IMR-90 (cell line): Measurements from ENCODE around the gene F10. TPM values are rescaled to one million over a fixed set of nuclear protein-coding genes. Genes with fewer than 3 reads are reported as not detected.

Experiments
- ATAC-seq: fragments of 200-7000 bp; cut with Tn5 transposase; 2 replicates; pipeline ENCODE4 v1.9.1; 2020; ENCODE audit warnings: low read depth, mild to moderate bottlenecking, moderate library complexity
- BruUV-seq: library from RNA; stranded (reverse); fragments of 400-500 nt; replicated peaks from 2 replicates; lab custom pipeline; 2021; lab: Mats Ljungman, UMichigan
- CTCF ChIA-PET: fragments of 300-600 bp; formaldehyde crosslinking; extraction: SDS; loops from one replicate; lab custom pipeline; 2021; ENCODE audit warnings: antibody characterized with exemption; lab: Yijun Ruan, JAX
- POLR2A ChIA-PET: fragments of 300-600 bp; sonication (Branson Sonifier 250); formaldehyde crosslinking; loops from one replicate; lab custom pipeline; 2022; ENCODE audit warnings: antibody characterized with exemption; ENCODE audit not compliant: unreplicated experiment; lab: Charles Lee
- DNase-seq: peaks from one replicate; pipeline ENCODE4 v3.0.0; 2013
- H2AFZ ChIP-seq: replicated peaks from 2 replicates; pipeline ENCODE3; 2013; ENCODE audit warnings: low read length, mild to moderate bottlenecking; ENCODE audit not compliant: poor library complexity
- H2AK5ac ChIP-seq: 2 replicates; pipeline ENCODE4 v1.6.1; 2013; ENCODE audit warnings: low read depth, low read length, inconsistent platforms
- H2AK9ac ChIP-seq: replicated peaks from 2 replicates; pipeline ENCODE3; 2013; ENCODE audit warnings: mild to moderate bottlenecking, low read depth, low read length, moderate library complexity; ENCODE audit not compliant: poor library complexity
- H2BK120ac ChIP-seq: 2 replicates; pipeline ENCODE4 v1.6.1; 2013; ENCODE audit warnings: low read depth, low read length, inconsistent platforms
- H2BK15ac ChIP-seq: 3 replicates; pipeline ENCODE4 v1.6.1; 2013; ENCODE audit warnings: low read depth, low read length, inconsistent platforms
- H2BK20ac ChIP-seq: 2 replicates; pipeline ENCODE4 v1.6.1; 2013; ENCODE audit warnings: low read depth, mild to moderate bottlenecking, inconsistent platforms, low read length, moderate library complexity
- H2BK5ac ChIP-seq: 2 replicates; pipeline ENCODE4 v1.6.1; 2013; ENCODE audit warnings: mild to moderate bottlenecking, low read depth, low read length, inconsistent platforms; ENCODE audit not compliant: poor library complexity, severe bottlenecking
- H3K14ac ChIP-seq: replicated peaks from 2 replicates; pipeline ENCODE4 v1.6.1; 2013; ENCODE audit warnings: low read depth, low read length, inconsistent platforms
- H3K18ac ChIP-seq: 2 replicates; pipeline ENCODE4 v1.6.1; 2013; ENCODE audit warnings: low read depth, low read length, control low read depth
- H3K23ac ChIP-seq: 2 replicates; pipeline ENCODE4 v1.6.1; 2013; ENCODE audit warnings: low read depth, low read length, inconsistent platforms
- H3K27ac ChIP-seq: 2 replicates; pipeline ENCODE4 v1.5.1; 2013; ENCODE audit warnings: mild to moderate bottlenecking, control low read depth, low read length; ENCODE audit not compliant: insufficient read depth
- H3K27me3 ChIP-seq: 2 replicates; pipeline ENCODE4 v1.6.1; 2013; ENCODE audit warnings: low read length; ENCODE audit not compliant: control insufficient read depth, insufficient read depth
- H3K36me3 ChIP-seq: 2 replicates; pipeline ENCODE4 v1.6.1; 2013; ENCODE audit warnings: low read length, mixed read lengths; ENCODE audit not compliant: control insufficient read depth, insufficient read depth
- H3K4ac ChIP-seq: 2 replicates; pipeline ENCODE4 v1.6.1; 2013; ENCODE audit warnings: low read depth, low read length, inconsistent platforms
- H3K4me1 ChIP-seq: 2 replicates; pipeline ENCODE4 v1.6.1; 2013; ENCODE audit warnings: low read length, mixed read lengths; ENCODE audit not compliant: control insufficient read depth, insufficient read depth
- H3K4me2 ChIP-seq: 2 replicates; pipeline ENCODE4 v1.6.1; 2013; ENCODE audit warnings: low read depth, mild to moderate bottlenecking, control low read depth, low read length, moderate library complexity
- H3K4me3 ChIP-seq: 2 replicates; pipeline ENCODE4 v1.5.1; 2013; ENCODE audit warnings: low read depth, mild to moderate bottlenecking, control low read depth, low read length, moderate library complexity; ENCODE audit not compliant: insufficient read depth
- H3K56ac ChIP-seq: 2 replicates; pipeline ENCODE4 v1.6.1; 2013; ENCODE audit warnings: low read length, inconsistent platforms; ENCODE audit not compliant: insufficient read depth; ENCODE audit errors: extremely low read depth
- H3K79me1 ChIP-seq, 2 experiments: 2 replicates each; pipeline ENCODE4 v1.6.1; 2013; ENCODE audit warnings: low read length in 2 of 2, inconsistent platforms in 1 of 2, low read depth in 1 of 2
- H3K9ac ChIP-seq: 2 replicates; pipeline ENCODE4 v1.6.1; 2013; ENCODE audit warnings: low read depth, low read length, control low read depth
- H3K9me1 ChIP-seq: 2 replicates; pipeline ENCODE4 v1.6.1; 2013; ENCODE audit warnings: low read length, inconsistent platforms; ENCODE audit not compliant: insufficient read depth
- H3K9me3 ChIP-seq: 2 replicates; pipeline ENCODE4 v1.6.1; 2013; ENCODE audit warnings: low read length; ENCODE audit not compliant: control insufficient read depth, insufficient read depth
- H4K20me1 ChIP-seq: 2 replicates; pipeline ENCODE4 v1.6.1; 2013; ENCODE audit warnings: low read length, inconsistent platforms; ENCODE audit not compliant: insufficient read depth
- H4K5ac ChIP-seq: 2 replicates; pipeline ENCODE4 v1.6.1; 2013; ENCODE audit warnings: mild to moderate bottlenecking, low read depth, low read length, control low read depth
- H4K8ac ChIP-seq, 2 experiments: 2 replicates each; pipeline ENCODE4 v1.6.1; 2013; ENCODE audit warnings: low read depth in 2 of 2, low read length in 2 of 2, control low read depth in 1 of 2, inconsistent platforms in 1 of 2
- H4K91ac ChIP-seq: 2 replicates; pipeline ENCODE4 v1.6.1; 2013; ENCODE audit warnings: low read depth, low read length, inconsistent platforms; ENCODE audit not compliant: insufficient read depth
- BHLHE40 ChIP-seq: fragments of 150-350 bp; IDR thresholded peaks from 2 replicates; pipeline ENCODE4 v1.6.1; 2016; ENCODE audit warnings: mild to moderate bottlenecking, low read depth, low read length
- FOS ChIP-seq: fragments of 150-350 bp; IDR thresholded peaks from 2 replicates; pipeline ENCODE4 v1.6.1; 2016; ENCODE audit warnings: low read depth, low read length
- MAFK ChIP-seq: IDR thresholded peaks from 2 replicates; pipeline ENCODE4 v1.6.1; 2012; ENCODE audit warnings: low read depth, low read length, improper control_type of control experiment
- MAZ ChIP-seq: IDR thresholded peaks from 2 replicates; pipeline ENCODE4 v1.6.1; 2012; ENCODE audit warnings: low read depth, mild to moderate bottlenecking, low read length, improper control_type of control experiment, moderate library complexity, borderline replicate concordance
- MXI1 ChIP-seq: IDR thresholded peaks from 2 replicates; pipeline ENCODE4 v1.6.1; 2012; ENCODE audit warnings: low read depth, mild to moderate bottlenecking, low read length, moderate library complexity, borderline replicate concordance
- POLR2A ChIP-seq: IDR thresholded peaks from 2 replicates; pipeline ENCODE4 v1.6.1; 2012; ENCODE audit warnings: mild to moderate bottlenecking, low read depth, low read length
- RAD21 ChIP-seq: IDR thresholded peaks from 2 replicates; pipeline ENCODE4 v1.6.1; 2012; ENCODE audit warnings: low read length, improper control_type of control experiment
- RCOR1 ChIP-seq: IDR thresholded peaks from 2 replicates; pipeline ENCODE4 v1.6.1; 2012; ENCODE audit warnings: mild to moderate bottlenecking, low read length, improper control_type of control experiment; ENCODE audit not compliant: insufficient replicate concordance
- RFX5 ChIP-seq: IDR thresholded peaks from 2 replicates; pipeline ENCODE4 v1.8.0; 2012; ENCODE audit warnings: low read depth, mild to moderate bottlenecking, low read length, moderate library complexity
- SMC3 ChIP-seq: fragments of 150-350 bp; IDR thresholded peaks from 2 replicates; pipeline ENCODE4 v1.6.1; 2016; ENCODE audit warnings: low read depth, mild to moderate bottlenecking, antibody characterized with exemption, low read length, moderate library complexity
- WGBS, 2 experiments: methylation state at CpG; one replicate each; pipeline versions ENCODE4 v1.1.5 to v1.1.7; 2013; ENCODE audit warnings: missing lambda C conversion rate in 2 of 2; ENCODE audit not compliant: insufficient read length in 1 of 2; ENCODE audit errors: extremely low coverage in 2 of 2; 5-methylcytosine and 5-hydroxymethylcytosine counted together
- dilution Hi-C: fragments of 300-500 bp; cut with HindIII; formaldehyde crosslinking; loops from one replicate; pipeline ENCODE4 v1.14.3; 2018; ENCODE audit warnings: low sequenced_read_pairs; ENCODE audit not compliant: unreplicated experiment
- in situ Hi-C: fragments of 300-500 bp; cut with MboI; formaldehyde crosslinking; loops from 3 replicates; pipeline ENCODE4 v1.14.3; 2019; ENCODE audit warnings: low sequenced_read_pairs, inconsistent platforms, mixed read lengths
- intact Hi-C: fragments of 100-400 bp; cut with micrococcal nuclease; formaldehyde crosslinking; loops from 2 replicates; pipeline ENCODE4 v1.10.0; 2022
- polyA plus RNA-seq, 3 experiments: library from polyadenylated mRNA; depleted of rRNA; stranded (reverse); fragments of >200 nt; gene quantifications; 2 replicates each; pipeline ENCODE4 v1.2.3, GENCODE V29; 2012; ENCODE audit warnings: low replicate concordance in 1 of 3
- total RNA-seq: library from RNA; depleted of rRNA; stranded (reverse); fragments of >200 nt; gene quantifications from 2 replicates; pipeline ENCODE4 v1.2.3, GENCODE V29; 2012
- TF ChIP-seq, protein P1 (sequence below): fragments of 150-350 bp; IDR thresholded peaks from 2 replicates; pipeline ENCODE4 v1.6.1; 2017; ENCODE audit warnings: mild to moderate bottlenecking, antibody characterized with exemption, low read length, low read depth
- TF ChIP-seq, protein P2 (sequence below): conservative IDR thresholded peaks from 2 replicates; pipeline ENCODE4 v1.5.1; 2012; ENCODE audit warnings: mild to moderate bottlenecking, low read depth, low read length, improper control_type of control experiment

The F10 gene
- total and polyA plus RNA-seq, 2 of the 4 experiments (the other 2 are of a cell fraction) = 9.1 to 19.5 TPM

DNA sequence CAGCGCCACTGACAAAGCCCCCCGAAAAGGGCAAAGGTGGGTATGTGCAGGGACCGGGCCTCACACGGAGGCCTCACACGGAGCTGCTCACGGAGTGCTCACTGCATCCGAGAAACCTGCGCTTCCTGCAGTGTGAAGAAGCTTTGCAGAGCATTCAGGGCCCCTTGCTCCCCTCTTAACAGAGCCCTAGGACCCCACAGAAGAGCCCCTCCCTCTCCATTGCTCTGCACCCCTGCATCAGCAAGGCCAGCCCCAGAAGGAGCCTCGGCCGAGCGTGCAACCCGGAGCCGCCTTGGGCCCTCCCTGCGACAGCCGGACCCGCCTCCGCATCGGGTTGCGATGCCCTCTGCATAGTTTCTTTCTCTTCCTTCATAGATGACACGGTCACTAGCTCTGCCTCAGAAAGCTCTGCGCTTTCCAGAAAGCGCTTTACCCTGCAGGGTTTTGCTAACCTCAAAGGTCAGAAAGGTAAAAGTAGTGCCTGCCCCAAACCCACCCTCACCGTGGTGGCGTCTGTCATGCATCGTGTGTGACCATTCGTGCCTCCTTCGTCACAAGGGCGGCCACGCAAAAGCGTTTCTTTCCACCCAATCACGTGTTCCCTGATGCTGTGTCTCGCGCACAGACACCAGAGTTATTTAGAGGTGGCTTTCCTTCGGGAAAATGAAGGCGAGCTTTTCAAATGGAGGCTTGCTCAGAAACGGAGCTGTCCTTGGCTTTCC, 32.7 kb upstream of the F10 start:
- H3K14ac ChIP-seq = no peak overlapping the region
- POLR2A ChIA-PET = no interaction called here
- H2AK5ac ChIP-seq = no peak overlapping the region
- H3K18ac ChIP-seq = no peak overlapping the region
- H3K4ac ChIP-seq = no peak overlapping the region
- DNase-seq (no peak), ATAC-seq (no peak)
- no peaks in the 10 kb centered on the region for H4K20me1 ChIP-seq
- H4K91ac ChIP-seq = no peak overlapping the region
- no peaks in the 10 kb centered on the region for H3K9me1 ChIP-seq
- CTCF ChIA-PET = no interaction called here
- H3K23ac ChIP-seq = no peak overlapping the region
- H2BK20ac ChIP-seq = no peak overlapping the region
- no peak overlapping the region for H3K27ac ChIP-seq
- H2BK120ac ChIP-seq = no peak overlapping the region
- no peak overlapping the region for H2BK5ac ChIP-seq
- H3K36me3 ChIP-seq = no peaks in the 10 kb centered on the region
- 65% methylated on average over 7 of the region's 36 CpGs; no CpG with 5 or more reads in 1 of the 2 experiments for WGBS, 2 experiments
- H4K5ac ChIP-seq = no peak overlapping the region
- H3K9me3 ChIP-seq = no peaks in the 10 kb centered on the region
- intact Hi-C loops (no loop called here), in situ Hi-C loops (no loop called here), dilution Hi-C loops (no loop called here)
- H4K8ac ChIP-seq = no peak overlapping the region
- TF ChIP-seq POLR2A (no peak), RAD21 (no peak), RCOR1 (no peak), MXI1 (no peak), MAZ (no peak), BHLHE40 (no peak), SMC3 (no peak), RFX5 (no peak), MAFK (no peak), FOS (no peak)
- TF ChIP-seq, protein P1, sequence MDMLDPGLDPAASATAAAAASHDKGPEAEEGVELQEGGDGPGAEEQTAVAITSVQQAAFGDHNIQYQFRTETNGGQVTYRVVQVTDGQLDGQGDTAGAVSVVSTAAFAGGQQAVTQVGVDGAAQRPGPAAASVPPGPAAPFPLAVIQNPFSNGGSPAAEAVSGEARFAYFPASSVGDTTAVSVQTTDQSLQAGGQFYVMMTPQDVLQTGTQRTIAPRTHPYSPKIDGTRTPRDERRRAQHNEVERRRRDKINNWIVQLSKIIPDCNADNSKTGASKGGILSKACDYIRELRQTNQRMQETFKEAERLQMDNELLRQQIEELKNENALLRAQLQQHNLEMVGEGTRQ = no peak
- TF ChIP-seq, protein P2, sequence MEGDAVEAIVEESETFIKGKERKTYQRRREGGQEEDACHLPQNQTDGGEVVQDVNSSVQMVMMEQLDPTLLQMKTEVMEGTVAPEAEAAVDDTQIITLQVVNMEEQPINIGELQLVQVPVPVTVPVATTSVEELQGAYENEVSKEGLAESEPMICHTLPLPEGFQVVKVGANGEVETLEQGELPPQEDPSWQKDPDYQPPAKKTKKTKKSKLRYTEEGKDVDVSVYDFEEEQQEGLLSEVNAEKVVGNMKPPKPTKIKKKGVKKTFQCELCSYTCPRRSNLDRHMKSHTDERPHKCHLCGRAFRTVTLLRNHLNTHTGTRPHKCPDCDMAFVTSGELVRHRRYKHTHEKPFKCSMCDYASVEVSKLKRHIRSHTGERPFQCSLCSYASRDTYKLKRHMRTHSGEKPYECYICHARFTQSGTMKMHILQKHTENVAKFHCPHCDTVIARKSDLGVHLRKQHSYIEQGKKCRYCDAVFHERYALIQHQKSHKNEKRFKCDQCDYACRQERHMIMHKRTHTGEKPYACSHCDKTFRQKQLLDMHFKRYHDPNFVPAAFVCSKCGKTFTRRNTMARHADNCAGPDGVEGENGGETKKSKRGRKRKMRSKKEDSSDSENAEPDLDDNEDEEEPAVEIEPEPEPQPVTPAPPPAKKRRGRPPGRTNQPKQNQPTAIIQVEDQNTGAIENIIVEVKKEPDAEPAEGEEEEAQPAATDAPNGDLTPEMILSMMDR = no peak
- no peak overlapping the region for H2AK9ac ChIP-seq
- H3K27me3 ChIP-seq = peaks cover 51% of the 10 kb centered on the region
- peak overlapping the region; percentile 48 for H2AFZ ChIP-seq
- H3K4me1 ChIP-seq = no peaks in the 10 kb centered on the region
- no peak overlapping the region for H3K9ac ChIP-seq
- H2BK15ac ChIP-seq = no peak overlapping the region
- H3K4me2 ChIP-seq = no peak overlapping the region
- no peak overlapping the region for H3K4me3 ChIP-seq
- H3K56ac ChIP-seq = no peak overlapping the region
- BruUV-seq = no TSS peak
- H3K79me1 ChIP-seq = no peaks in the 10 kb centered on the region
